ENCODE measurements around the gene CACNB2.

The CACNB2 gene

GRCh38 chr10:18310761-18311160 lies 170.5 kb downstream of the CACNB2 start:
- no peak for TF ChIP-seq CTCF (IDR thresholded peaks at IDR 0.05; ENCODE audit: low read depth, low read length, missing control alignments)
- in situ Hi-C loops (cut with HindIII; ENCODE audit: low sequenced_read_pairs): no loop called here
- DNase-seq (ENCODE audit: low read depth): no peak
- no peak overlapping the region for H3K4me3 ChIP-seq (ENCODE audit: low read depth, low read length)

GRCh38 chr10:18312374-18313139 lies 172.3 kb downstream of the CACNB2 start:
- peak; percentile 12 for DNase-seq (ENCODE audit: low read depth)
- in situ Hi-C loops (cut with HindIII; ENCODE audit: low sequenced_read_pairs): no loop called here
- peak; percentile 50 for TF ChIP-seq CTCF (IDR thresholded peaks at IDR 0.05; ENCODE audit: low read depth, low read length, missing control alignments)
- no peak overlapping the region for H3K4me3 ChIP-seq (ENCODE audit: low read depth, low read length)

GRCh38 chr10:18313140-18313530 lies 172.9 kb downstream of the CACNB2 start:
- in situ Hi-C loops (cut with HindIII; ENCODE audit: low sequenced_read_pairs): no loop called here
- TF ChIP-seq CTCF (IDR thresholded peaks at IDR 0.05; ENCODE audit: low read depth, low read length, missing control alignments): no peak
- H3K4me3 ChIP-seq (ENCODE audit: low read depth, low read length): no peak overlapping the region
- no peak for DNase-seq (ENCODE audit: low read depth)

- DNase-seq (ENCODE audit: low read depth): no peak
- in situ Hi-C loops (cut with HindIII; ENCODE audit: low sequenced_read_pairs): no loop called here
- H3K4me3 ChIP-seq (ENCODE audit: low read depth, low read length): no peak overlapping the region
- TF ChIP-seq CTCF (IDR thresholded peaks at IDR 0.05; ENCODE audit: low read depth, low read length, missing control alignments): no peak
These were observed 173.4 kb downstream of the CACNB2 start for GRCh38 chr10:18313626-18314025.

- DNase-seq (ENCODE audit: low read depth): no peak
- in situ Hi-C loops (cut with HindIII; ENCODE audit: low sequenced_read_pairs): no loop called here
- H3K4me3 ChIP-seq (ENCODE audit: low read depth, low read length): no peak overlapping the region
- TF ChIP-seq CTCF (IDR thresholded peaks at IDR 0.05; ENCODE audit: low read depth, low read length, missing control alignments): no peak
These were observed 179.4 kb downstream of the CACNB2 start for GRCh38 chr10:18319628-18320027.

GRCh38 chr10:18321371-18321770 lies 181.1 kb downstream of the CACNB2 start:
- TF ChIP-seq CTCF (IDR thresholded peaks at IDR 0.05; ENCODE audit: low read depth, low read length, missing control alignments): no peak
- DNase-seq (ENCODE audit: low read depth): no peak
- in situ Hi-C loops (cut with HindIII; ENCODE audit: low sequenced_read_pairs): no loop called here

More at GRCh38 chr10:18321371-18321770, 181.1 kb downstream of the CACNB2 start:
- H3K4me3 ChIP-seq (ENCODE audit: low read depth, low read length): no peak overlapping the region

Data from astrocyte of the cerebellum (primary cell).